HUDEP-2 (cell line): ENCODE results near the gene PHB1.
A peak's percentile ranks its signal among the peaks of the same experiment; 100 is the strongest.

Experiments
- DNase-seq, 76 experiments: peaks; one replicate each; lab custom pipeline; 2025; ENCODE audit not compliant: unreplicated experiment in 76 of 76; lab: John Stamatoyannopoulos, UW

Gene PHB1

GRCh38 chr17:49406421-49407061, 8.1 kb downstream of the PHB1 start:
- DNase-seq = no peak

GRCh38 chr17:49404906-49405305, 9.8 kb downstream of the PHB1 start:
- DNase-seq = no peak

GRCh38 chr17:49404361-49404760, 10.3 kb downstream of the PHB1 start:
- DNase-seq = no peak

GRCh38 chr17:49403514-49404289, 11.0 kb downstream of the PHB1 start:
- no peak for DNase-seq

GRCh38 chr17:49402706-49403105, 12.0 kb downstream of the PHB1 start:
- DNase-seq = no peak

GRCh38 chr17:49401971-49402611, 12.6 kb downstream of the PHB1 start:
- DNase-seq = no peak

- no peak for DNase-seq
These were observed 14.7 kb downstream of the PHB1 start for GRCh38 chr17:49399995-49400394.

- no peak for DNase-seq
These were observed 17.1 kb downstream of the PHB1 start for GRCh38 chr17:49397586-49397985.

GRCh38 chr17:49393491-49394255, 21.0 kb downstream of the PHB1 start:
- no peak for DNase-seq

GRCh38 chr17:49390548-49391324, 23.9 kb downstream of the PHB1 start:
- peak in 15 of 76 experiments; percentile 2 to 40 (median 11) for DNase-seq

- peak in 44 of 76 experiments; percentile 4 to 66 (median 26) for DNase-seq
These were observed 25.0 kb downstream of the PHB1 start for GRCh38 chr17:49389514-49390347.

GRCh38 chr17:49388692-49389513, 25.8 kb downstream of the PHB1 start:
- DNase-seq = no peak

- no peak for DNase-seq
These were observed 26.4 kb downstream of the PHB1 start for GRCh38 chr17:49388290-49388640.

GRCh38 chr17:49387498-49388289, 27.0 kb downstream of the PHB1 start:
- no peak for DNase-seq

GRCh38 chr17:49386373-49386772, 28.3 kb downstream of the PHB1 start:
- no peak for DNase-seq

- no peak for DNase-seq
These were observed 29.7 kb downstream of the PHB1 start for GRCh38 chr17:49384951-49385350.

GRCh38 chr17:49383060-49383459, 31.6 kb downstream of the PHB1 start:
- no peak for DNase-seq

GRCh38 chr17:49382556-49382955, 32.1 kb downstream of the PHB1 start:
- DNase-seq = no peak
